MM.1S (cell line): ENCODE data around the gene SPOCK1.

Experiments
- DNase-seq: peaks from one replicate; pipeline ENCODE4 v3.0.0-alpha.2; 2015
- H2AFZ ChIP-seq: fragments of 300-600 bp; sonication (generic); 2 replicates; pipeline ENCODE4 v1.6.0; 2016; ENCODE audit warnings: antibody characterized with exemption, low read length
- H3F3A ChIP-seq: fragments of 300-600 bp; sonication (generic); 2 replicates; pipeline ENCODE4 v1.6.1; 2016; ENCODE audit warnings: mild to moderate bottlenecking, antibody characterized with exemption, low read length, moderate library complexity, mixed read lengths; ENCODE audit not compliant: insufficient read depth
- H3K27ac ChIP-seq: fragments of 300-600 bp; sonication (generic); 2 replicates; pipeline ENCODE4 v1.5.1; 2016; ENCODE audit warnings: mild to moderate bottlenecking, low read length
- H3K27me3 ChIP-seq: fragments of 300-600 bp; sonication (generic); replicated peaks from 2 replicates; pipeline ENCODE4 v1.6.0; 2016; ENCODE audit warnings: low read length; ENCODE audit not compliant: insufficient read depth
- H3K36me3 ChIP-seq: fragments of 300-600 bp; sonication (generic); replicated peaks from 2 replicates; pipeline ENCODE4 v1.6.1; 2016; ENCODE audit warnings: mild to moderate bottlenecking, low read length, mixed read lengths; ENCODE audit not compliant: insufficient read depth
- H3K4me1 ChIP-seq: fragments of 300-600 bp; sonication (generic); 2 replicates; pipeline ENCODE4 v1.6.1; 2016; ENCODE audit warnings: low read length, mixed read lengths
- H3K4me2 ChIP-seq: fragments of 300-600 bp; sonication (generic); 2 replicates; pipeline ENCODE4 v1.6.0; 2016; ENCODE audit warnings: low read depth, low read length
- H3K4me3 ChIP-seq: fragments of 300-600 bp; sonication (generic); 2 replicates; pipeline ENCODE4 v1.5.1; 2016; ENCODE audit warnings: low read length, mixed read lengths
- H3K79me2 ChIP-seq: fragments of 300-600 bp; sonication (generic); 2 replicates; pipeline ENCODE4 v1.6.1; 2016; ENCODE audit warnings: mixed run types, low read length, mixed read lengths
- H3K9ac ChIP-seq: fragments of 300-600 bp; sonication (generic); 2 replicates; pipeline ENCODE4 v1.6.1; 2016; ENCODE audit warnings: low read length, mixed read lengths
- H3K9me2 ChIP-seq: fragments of 300-600 bp; sonication (generic); replicated peaks from 2 replicates; pipeline ENCODE4 v1.6.1; 2016; ENCODE audit warnings: mild to moderate bottlenecking, low read length, mixed read lengths; ENCODE audit not compliant: insufficient read depth
- H3K9me3 ChIP-seq: fragments of 300-600 bp; sonication (generic); replicated peaks from 2 replicates; pipeline ENCODE4 v1.6.1; 2016; ENCODE audit warnings: mild to moderate bottlenecking, low read length, mixed read lengths; ENCODE audit not compliant: insufficient read depth
- H4K20me1 ChIP-seq: fragments of 300-600 bp; sonication (generic); 2 replicates; pipeline ENCODE4 v1.6.1; 2016; ENCODE audit warnings: mild to moderate bottlenecking, low read length, moderate library complexity, mixed read lengths; ENCODE audit not compliant: insufficient read depth
- EZH2 ChIP-seq: fragments of 300-600 bp; sonication (generic); optimal IDR thresholded peaks from 2 replicates; pipeline ENCODE3; 2017; ENCODE audit warnings: low read depth, mild to moderate bottlenecking, antibody characterized with exemption, low read length, mixed read lengths
- EZH2phosphoT487 ChIP-seq: fragments of 300-600 bp; sonication (generic); IDR thresholded peaks from 2 replicates; pipeline ENCODE4 v1.6.1; 2018; ENCODE audit warnings: antibody characterized with exemption, low read length
- TF ChIP-seq, protein P1 (sequence below): fragments of 300-600 bp; sonication (generic); IDR thresholded peaks from 2 replicates; pipeline ENCODE4 v1.5.1; 2016; ENCODE audit warnings: antibody characterized with exemption, low read length, mixed read lengths

SPOCK1 gene

DNA sequence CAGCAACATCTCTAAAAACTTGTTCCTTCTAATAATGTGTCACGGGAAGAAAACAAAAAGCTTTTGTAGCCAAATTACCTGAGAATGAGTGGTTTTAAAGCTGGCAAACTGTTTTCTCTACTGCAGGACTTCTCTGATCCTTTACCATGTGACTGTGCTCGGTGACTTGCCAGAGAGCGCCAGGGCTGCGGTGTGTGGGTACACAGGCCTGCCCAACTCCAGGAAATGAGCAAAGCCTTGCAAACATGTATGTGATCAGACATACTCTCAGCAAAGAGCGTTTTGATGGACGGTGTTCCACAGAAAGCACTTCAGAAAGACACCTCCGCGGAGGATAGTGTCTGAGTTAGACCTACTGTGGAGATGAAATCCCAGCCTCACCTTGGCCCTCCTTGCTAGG lies 157.3 kb downstream of the SPOCK1 start:
- no peaks in the 10 kb centered on the region for H3K4me1 ChIP-seq
- H3K4me3 ChIP-seq = no peak overlapping the region
- no peak overlapping the region for H3K4me2 ChIP-seq
- no peaks in the 10 kb centered on the region for H4K20me1 ChIP-seq
- H3F3A ChIP-seq = no peaks in the 10 kb centered on the region
- no peak for TF ChIP-seq EZH2
- TF ChIP-seq EZH2phosphoT487 = no peak
- TF ChIP-seq, protein P1, sequence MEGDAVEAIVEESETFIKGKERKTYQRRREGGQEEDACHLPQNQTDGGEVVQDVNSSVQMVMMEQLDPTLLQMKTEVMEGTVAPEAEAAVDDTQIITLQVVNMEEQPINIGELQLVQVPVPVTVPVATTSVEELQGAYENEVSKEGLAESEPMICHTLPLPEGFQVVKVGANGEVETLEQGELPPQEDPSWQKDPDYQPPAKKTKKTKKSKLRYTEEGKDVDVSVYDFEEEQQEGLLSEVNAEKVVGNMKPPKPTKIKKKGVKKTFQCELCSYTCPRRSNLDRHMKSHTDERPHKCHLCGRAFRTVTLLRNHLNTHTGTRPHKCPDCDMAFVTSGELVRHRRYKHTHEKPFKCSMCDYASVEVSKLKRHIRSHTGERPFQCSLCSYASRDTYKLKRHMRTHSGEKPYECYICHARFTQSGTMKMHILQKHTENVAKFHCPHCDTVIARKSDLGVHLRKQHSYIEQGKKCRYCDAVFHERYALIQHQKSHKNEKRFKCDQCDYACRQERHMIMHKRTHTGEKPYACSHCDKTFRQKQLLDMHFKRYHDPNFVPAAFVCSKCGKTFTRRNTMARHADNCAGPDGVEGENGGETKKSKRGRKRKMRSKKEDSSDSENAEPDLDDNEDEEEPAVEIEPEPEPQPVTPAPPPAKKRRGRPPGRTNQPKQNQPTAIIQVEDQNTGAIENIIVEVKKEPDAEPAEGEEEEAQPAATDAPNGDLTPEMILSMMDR = no peak
- H3K79me2 ChIP-seq = no peaks in the 10 kb centered on the region
- no peak for DNase-seq
- H2AFZ ChIP-seq = no peak overlapping the region
- no peaks in the 10 kb centered on the region for H3K27me3 ChIP-seq
- H3K9me3 ChIP-seq = no peaks in the 10 kb centered on the region
- no peak overlapping the region for H3K27ac ChIP-seq
- H3K9ac ChIP-seq = no peak overlapping the region
- no peaks in the 10 kb centered on the region for H3K9me2 ChIP-seq
- no peaks in the 10 kb centered on the region for H3K36me3 ChIP-seq

DNA sequence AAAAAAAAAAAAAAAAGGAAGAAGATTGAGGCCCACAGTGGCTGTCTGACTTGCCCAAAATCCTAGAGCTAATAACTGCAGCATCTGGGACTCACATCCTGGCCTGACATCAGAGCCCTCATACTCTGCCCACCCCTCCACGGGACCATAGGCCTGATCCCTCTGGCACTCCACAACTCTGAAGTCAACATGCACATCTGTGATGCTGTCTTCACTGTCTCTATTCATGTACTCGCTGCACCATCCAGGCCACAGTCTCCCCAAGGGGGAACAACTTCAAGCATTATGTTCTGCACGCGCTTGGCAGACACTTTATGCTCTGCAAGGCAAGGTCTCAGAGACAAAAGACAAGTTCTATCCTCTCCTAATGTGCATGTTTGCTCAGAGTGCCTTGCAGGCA lies 158.2 kb downstream of the SPOCK1 start:
- no peaks in the 10 kb centered on the region for H3K79me2 ChIP-seq
- no peak overlapping the region for H3K4me2 ChIP-seq
- TF ChIP-seq EZH2 (no peak), EZH2phosphoT487 (no peak)
- TF ChIP-seq, protein P1 = no peak
- H4K20me1 ChIP-seq = no peaks in the 10 kb centered on the region
- no peak overlapping the region for H3K9ac ChIP-seq
- no peaks in the 10 kb centered on the region for H3K9me3 ChIP-seq
- no peaks in the 10 kb centered on the region for H3K9me2 ChIP-seq
- no peaks in the 10 kb centered on the region for H3K36me3 ChIP-seq
- no peaks in the 10 kb centered on the region for H3F3A ChIP-seq
- DNase-seq = no peak
- no peak overlapping the region for H3K27ac ChIP-seq
- no peak overlapping the region for H3K4me3 ChIP-seq
- H3K27me3 ChIP-seq = no peaks in the 10 kb centered on the region
- no peak overlapping the region for H2AFZ ChIP-seq
- H3K4me1 ChIP-seq = no peaks in the 10 kb centered on the region

DNA sequence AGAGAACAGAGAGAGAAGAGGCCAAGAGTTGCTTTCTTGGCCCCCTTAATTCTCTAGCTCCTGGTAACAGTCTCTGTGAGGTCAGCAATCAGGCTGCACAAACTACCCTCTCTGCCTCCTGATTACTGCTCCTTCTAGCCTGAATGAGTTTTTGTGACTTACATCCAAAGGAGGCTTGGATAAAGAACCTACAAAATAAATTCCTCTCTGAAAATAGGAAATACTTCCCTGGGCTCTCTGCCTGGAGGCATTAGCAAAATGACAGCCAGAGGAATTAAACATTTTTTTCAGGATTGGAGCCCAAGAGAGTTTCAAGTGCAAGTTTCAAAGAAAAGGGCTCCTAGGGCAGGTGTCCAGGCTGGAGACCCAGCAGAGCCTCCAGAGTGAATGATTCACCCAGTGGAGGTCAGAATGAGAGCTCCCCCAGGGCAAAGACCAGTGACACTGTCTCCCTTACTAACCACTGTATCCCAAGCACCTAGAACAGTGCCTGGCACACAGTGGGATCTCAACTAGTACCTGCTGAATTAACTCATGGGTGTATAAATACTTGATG lies 162.5 kb downstream of the SPOCK1 start:
- H3K4me2 ChIP-seq = no peak overlapping the region

More for the DNA sequence above, 162.5 kb downstream of the SPOCK1 start:
- Histone ChIP-seq H3K9me2 (no peaks in the 10 kb centered on the region), H3F3A (no peaks in the 10 kb centered on the region), H3K36me3 (no peaks in the 10 kb centered on the region), H3K9ac (no peak overlapping the region), H3K27ac (no peak overlapping the region), H3K4me3 (no peak overlapping the region), H2AFZ (no peak overlapping the region), H3K4me1 (no peaks in the 10 kb centered on the region), H3K9me3 (no peaks in the 10 kb centered on the region), H4K20me1 (no peaks in the 10 kb centered on the region), H3K27me3 (no peaks in the 10 kb centered on the region), H3K79me2 (no peaks in the 10 kb centered on the region)
- TF ChIP-seq, protein P1 = no peak
- TF ChIP-seq EZH2phosphoT487 = no peak
- TF ChIP-seq EZH2 = no peak
- DNase-seq = no peak
